Stimulated activated naive CD8-positive, alpha-beta T cell treated with anti-CD3 and anti-CD28 coated beads, Interleukin-15, Interleukin-2, amounts not matched to agents 100 U/mL and 50 U/mL, for 24 hours (primary cell): ENCODE data around the gene GGTA1.
A peak's percentile ranks its signal among the peaks of the same experiment; 100 is the strongest.

Source experiments
- ATAC-seq: fragments of 150-1000 bp; cut with Tn5 transposase; one replicate; pipeline ENCODE4 v1.10.0; 2021
- DNase-seq: peaks from one replicate; pipeline ENCODE4 v3.0.0; 2021

Gene GGTA1

GRCh38 chr9:121499177-121499426 is 542 bp downstream of the GGTA1 start:
- DNase-seq = no peak
- peak; percentile 33 for ATAC-seq

- DNase-seq = peak; percentile 7
- ATAC-seq = no peak
Observed at GRCh38 chr9:121498487-121499176, 1.0 kb downstream of the GGTA1 start.

GRCh38 chr9:121498150-121498486 is 1.5 kb downstream of the GGTA1 start:
- ATAC-seq = peak; percentile 68
- peak; percentile 54 for DNase-seq

GRCh38 chr9:121495976-121496375 is 3.7 kb downstream of the GGTA1 start:
- DNase-seq (no peak), ATAC-seq (no peak)

GRCh38 chr9:121494192-121494591 is 5.5 kb downstream of the GGTA1 start:
- DNase-seq (no peak), ATAC-seq (no peak)

GRCh38 chr9:121491111-121491510 is 8.5 kb downstream of the GGTA1 start:
- no peak for ATAC-seq
- DNase-seq = no peak

GRCh38 chr9:121489344-121489743 is 10.3 kb downstream of the GGTA1 start:
- DNase-seq (no peak), ATAC-seq (peak; percentile 89)

GRCh38 chr9:121486043-121486442 is 13.6 kb downstream of the GGTA1 start:
- ATAC-seq (no peak), DNase-seq (no peak)

- DNase-seq (no peak), ATAC-seq (no peak)
Observed at GRCh38 chr9:121485623-121486022, 14.0 kb downstream of the GGTA1 start.

GRCh38 chr9:121484651-121485446 is 14.8 kb downstream of the GGTA1 start:
- no peak for DNase-seq
- ATAC-seq = no peak

GRCh38 chr9:121483473-121484031 is 16.1 kb downstream of the GGTA1 start:
- ATAC-seq (no peak), DNase-seq (no peak)

GRCh38 chr9:121483049-121483448 is 16.6 kb downstream of the GGTA1 start:
- no peak for DNase-seq
- peak; percentile 63 for ATAC-seq

- DNase-seq (no peak), ATAC-seq (no peak)
Observed at GRCh38 chr9:121478816-121479676, 20.6 kb downstream of the GGTA1 start.

GRCh38 chr9:121476156-121476555 is 23.5 kb downstream of the GGTA1 start:
- DNase-seq (no peak), ATAC-seq (no peak)

- no peak for ATAC-seq
Observed at GRCh38 chr9:121474231-121474947, 25.3 kb downstream of the GGTA1 start.

GRCh38 chr9:121473229-121473628 is 26.4 kb downstream of the GGTA1 start:
- DNase-seq (no peak), ATAC-seq (no peak)

More at GRCh38 chr9:121474231-121474947, 25.3 kb downstream of the GGTA1 start:
- DNase-seq = no peak

- ATAC-seq (no peak), DNase-seq (no peak)
Observed at GRCh38 chr9:121472446-121472845, 27.2 kb downstream of the GGTA1 start.

- DNase-seq (no peak), ATAC-seq (no peak)
Observed at GRCh38 chr9:121466142-121466541, 33.5 kb downstream of the GGTA1 start.

GRCh38 chr9:121464968-121465367 is 34.7 kb downstream of the GGTA1 start:
- ATAC-seq = no peak

GRCh38 chr9:121463026-121463807 is 36.4 kb downstream of the GGTA1 start:
- ATAC-seq (no peak), DNase-seq (peak; percentile 54)

More at GRCh38 chr9:121464968-121465367, 34.7 kb downstream of the GGTA1 start:
- no peak for DNase-seq

- no peak for ATAC-seq
Observed at GRCh38 chr9:121459513-121459912, 40.1 kb downstream of the GGTA1 start.

More at GRCh38 chr9:121459513-121459912, 40.1 kb downstream of the GGTA1 start:
- DNase-seq = no peak
